Naive thymus-derived CD8-positive, alpha-beta T cell (primary cell): ENCODE measurements around the gene ATXN7L1. TPM values are rescaled to one million over a fixed set of nuclear protein-coding genes. Genes with fewer than 3 reads are reported as not detected.
A peak's percentile ranks its signal among the peaks of the same experiment; 100 is the strongest.
"Not testable (repeated sequence)": the region's sequence is repeated elsewhere in the genome, so short reads cannot be mapped to it uniquely, and the experiment has no call there.

Source experiments
- ATAC-seq, 2 donors: fragments of 150-1000 bp; cut with Tn5 transposase in 1 of 2; sonication (Bioruptor Pico), chemical (Tn5 transposase) in 1 of 2; 1 replicate in 1 of 2; 2 replicates in 1 of 2; pipeline ENCODE4 v1.10.0; 2021; ENCODE audit warnings: mild to moderate bottlenecking in 2 of 2, moderate library complexity in 2 of 2
- POLR2A ChIA-PET: fragments of 350-600 bp; sonication (Branson Sonifier 250); formaldehyde crosslinking; loops from one replicate; lab custom pipeline; 2021; ENCODE audit warnings: antibody characterized with exemption; lab: Charles Lee
- DNase-seq, 10 donors: peaks; one replicate each; pipeline versions ENCODE4 v3.0.0 to v3.0.0-alpha.2; 2020 to 2022
- H3K27ac Mint-ChIP-seq, 10 donors: one replicate each; pipeline ENCODE4 v1.8.0; 2020 to 2022; ENCODE audit warnings: mild to moderate bottlenecking in 10 of 10, mixed read lengths in 10 of 10, moderate library complexity in 4 of 10, inconsistent platforms in 1 of 10
- H3K27me3 Mint-ChIP-seq, 5 donors: one replicate each; pipeline ENCODE4 v1.8.0; 2021 to 2022; ENCODE audit warnings: mixed read lengths in 5 of 5
- H3K36me3 Mint-ChIP-seq, 3 donors: one replicate each; pipeline ENCODE4 v1.8.0; 2020 to 2022; ENCODE audit warnings: mixed read lengths in 3 of 3, mild to moderate bottlenecking in 2 of 3, inconsistent platforms in 1 of 3
- H3K4me1 Mint-ChIP-seq, 4 donors: one replicate each; pipeline ENCODE4 v1.8.0; 2021 to 2022; ENCODE audit warnings: mixed read lengths in 4 of 4
- H3K4me3 Mint-ChIP-seq, 10 donors: one replicate each; pipeline ENCODE4 v1.8.0; 2020 to 2022; ENCODE audit warnings: mild to moderate bottlenecking in 10 of 10, mixed read lengths in 10 of 10, moderate library complexity in 6 of 10, inconsistent platforms in 1 of 10
- H3K9me3 Mint-ChIP-seq, 9 donors: one replicate each; pipeline ENCODE4 v1.8.0; 2020 to 2022; ENCODE audit warnings: mixed read lengths in 9 of 9, mild to moderate bottlenecking in 3 of 9, inconsistent platforms in 1 of 9, moderate library complexity in 1 of 9
- polyA plus RNA-seq, 3 donors: library from polyadenylated mRNA; unstranded; fragments of 300-500 nt; fragmentation: Illumina TruSeq; gene quantifications; one replicate each; pipeline ENCODE4 v1.2.3, GENCODE V29; 2021
- total RNA-seq, 8 experiments: library from RNA in 2 of 8; stranded (reverse) in 2 of 8; gene quantifications; one replicate each; pipeline ENCODE4 v1.2.3 and lab custom pipeline; 2021 to 2026

ATXN7L1 gene
- total and polyA plus RNA-seq, 5 experiments from 2014 or later, result 6.7 to 35.1 (median 12.7) TPM

DNA sequence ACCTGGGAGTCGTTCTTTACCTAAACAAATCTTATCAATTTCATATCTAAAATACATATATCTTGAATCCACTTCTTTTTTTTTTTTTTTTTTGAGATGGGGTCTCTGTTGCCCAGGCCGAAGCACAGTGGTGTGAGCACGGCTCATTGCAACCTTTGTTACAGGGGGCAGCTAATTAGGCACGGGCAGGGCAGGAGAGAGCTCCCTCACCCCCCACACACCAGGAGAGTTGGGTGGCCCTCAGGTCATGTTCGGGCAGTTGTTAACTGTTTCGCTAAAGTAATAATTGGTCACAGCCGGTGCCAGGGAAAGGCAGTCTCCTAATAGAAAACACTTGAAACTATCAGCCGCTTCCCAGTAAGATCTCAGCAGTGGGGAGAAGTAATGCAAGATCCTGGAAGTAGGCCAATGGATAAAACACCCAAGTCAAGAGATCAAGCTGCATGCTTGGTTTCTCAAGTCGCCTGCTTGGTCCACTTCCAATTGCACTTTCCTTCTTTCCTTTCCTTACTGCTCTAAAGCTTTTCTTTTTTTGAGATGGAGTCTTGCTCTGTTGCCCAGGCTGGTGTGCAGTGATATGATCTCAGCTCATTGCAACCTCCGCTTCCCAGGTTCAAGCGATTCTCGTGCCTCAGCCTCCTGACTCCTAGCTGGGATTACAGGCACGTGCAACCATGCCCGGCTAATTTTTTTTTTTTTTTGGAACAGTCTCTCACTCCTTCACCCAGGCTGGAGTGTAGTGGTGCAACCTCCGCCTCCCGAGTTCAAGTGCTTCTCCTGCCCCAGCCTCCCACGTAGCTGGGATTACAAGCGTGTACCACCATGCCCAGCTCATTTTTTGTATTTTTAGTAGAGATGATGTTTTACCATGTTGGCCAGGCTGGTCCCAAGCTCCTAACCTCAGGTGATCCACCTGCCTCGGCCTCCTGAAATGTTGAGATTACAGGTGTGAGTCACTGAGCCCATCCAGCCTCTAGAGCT, 273.8 kb downstream of the ATXN7L1 start:
- no peak overlapping the region for H3K4me3 Mint-ChIP-seq
- H3K27me3 Mint-ChIP-seq, result peaks cover 2 to 13% (median 7%) of the 10 kb centered on the region in 5 donors
- H3K9me3 Mint-ChIP-seq, result no peaks in the 10 kb centered on the region
- ATAC-seq (no peak), DNase-seq (no peak)
- peaks cover 0 to 11% (median 4%) of the 10 kb centered on the region in 3 donors for H3K36me3 Mint-ChIP-seq
- peak overlapping the region in 2 of 10 donors; percentile 10 to 37 for H3K27ac Mint-ChIP-seq
- H3K4me1 Mint-ChIP-seq, result peaks cover 0 to 2% (median 0%) of the 10 kb centered on the region in 4 donors
- POLR2A ChIA-PET, result interaction anchor here (0.7 kb wide), 1 partner anchor 34 kb away, joined by 4 read pairs; no protein-coding TSS in a partner anchor

DNA sequence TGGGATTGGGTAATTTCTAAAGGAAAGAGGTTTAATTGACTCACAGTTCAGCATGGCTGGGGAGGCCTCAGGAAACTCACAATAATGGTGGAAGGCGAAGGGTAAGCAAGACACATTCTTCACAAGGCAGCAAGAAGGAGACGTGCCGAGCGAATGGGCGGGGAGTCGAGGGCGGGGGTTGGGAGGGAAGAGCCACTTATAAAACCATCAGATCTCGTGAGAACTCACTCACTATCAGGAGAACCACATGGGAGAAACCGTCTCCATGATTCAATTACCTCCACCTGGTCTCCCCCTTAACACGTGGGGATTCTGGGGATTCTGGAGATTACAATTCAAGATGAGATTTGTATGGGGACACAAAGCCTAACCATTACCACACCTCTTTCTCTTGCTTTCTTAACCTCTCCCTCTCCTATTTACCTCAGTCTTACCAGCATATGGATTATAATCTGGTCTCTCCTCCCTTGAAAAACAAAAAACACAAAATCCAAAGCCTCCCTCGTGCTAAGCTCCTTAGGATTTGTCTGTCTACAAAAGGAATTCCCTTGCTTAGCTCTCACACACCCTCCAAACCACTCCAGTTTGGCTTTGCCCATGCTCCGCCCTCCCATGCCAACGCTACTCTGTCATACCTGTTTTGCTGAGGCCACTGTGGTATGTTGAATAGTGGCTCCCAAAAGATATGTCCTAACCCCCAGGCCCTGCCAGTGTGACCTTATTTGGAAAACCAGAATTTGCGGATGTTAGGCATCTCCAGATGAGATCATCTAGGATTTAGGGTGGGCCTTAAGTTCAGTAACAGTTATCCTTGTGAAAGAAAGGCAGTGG, 275.5 kb downstream of the ATXN7L1 start:
- Mint-ChIP-seq H3K27me3 (peaks cover 2 to 13% (median 7%) of the 10 kb centered on the region in 5 donors), H3K27ac (peak overlapping the region in 1 of 10 donors; percentile 11), H3K36me3 (peaks cover 0 to 5% (median 2%) of the 10 kb centered on the region in 3 donors), H3K9me3 (no peaks in the 10 kb centered on the region), H3K4me3 (no peak overlapping the region), H3K4me1 (peaks cover 0 to 2% (median 0%) of the 10 kb centered on the region in 4 donors)
- DNase-seq (no peak), ATAC-seq (no peak)
- POLR2A ChIA-PET, result no interaction called here

DNA sequence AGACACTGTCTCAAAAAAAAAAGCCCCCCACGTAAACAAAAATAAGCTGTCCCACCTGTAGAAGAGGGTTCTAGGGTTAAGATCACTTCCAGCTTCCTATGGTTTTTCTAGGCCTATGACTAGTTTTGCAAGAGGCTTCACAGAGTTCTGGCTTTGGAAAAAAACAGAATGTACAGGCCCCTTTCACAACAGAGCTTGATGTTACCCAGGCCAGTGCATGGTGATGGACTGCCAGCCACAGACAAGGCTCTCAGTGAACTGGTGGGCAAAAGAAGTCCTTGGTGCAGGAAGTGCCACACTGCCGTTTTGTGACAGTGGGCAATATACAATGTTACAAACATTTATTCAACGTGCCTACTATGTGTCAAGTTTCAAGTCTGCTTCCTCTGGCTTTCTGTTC, 276.8 kb downstream of the ATXN7L1 start:
- no peak for DNase-seq
- Mint-ChIP-seq H3K4me3 (no peak overlapping the region), H3K36me3 (peaks cover 0 to 2% (median 2%) of the 10 kb centered on the region in 3 donors), H3K9me3 (no peaks in the 10 kb centered on the region), H3K27me3 (peaks cover 2 to 13% (median 8%) of the 10 kb centered on the region in 5 donors), H3K27ac (no peak overlapping the region), H3K4me1 (peaks cover 0 to 2% (median 0%) of the 10 kb centered on the region in 4 donors)
- no peak for ATAC-seq
- POLR2A ChIA-PET, result interaction anchor here (0.6 kb wide), 1 partner anchor 37 kb away, joined by 3 read pairs; no protein-coding TSS in a partner anchor

DNA sequence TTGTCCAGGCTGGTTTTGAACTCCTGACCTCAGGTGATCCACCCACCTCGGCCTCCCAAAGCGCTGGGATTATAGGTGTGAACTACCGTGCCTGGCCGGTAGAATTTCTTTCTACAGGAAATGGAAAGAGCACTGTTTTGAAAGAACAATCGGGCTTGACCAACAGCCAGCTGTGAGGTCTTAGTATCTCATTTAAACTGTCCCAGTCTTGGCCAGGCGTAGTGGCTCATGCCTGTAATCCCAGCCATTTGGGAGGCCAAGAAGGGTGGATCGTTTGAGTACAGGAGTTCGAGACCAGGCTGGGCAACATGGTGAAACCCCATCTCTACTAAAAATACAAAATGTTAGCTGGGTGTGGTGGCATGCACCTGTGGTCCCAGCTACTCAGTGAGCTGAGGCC, 277.3 kb downstream of the ATXN7L1 start:
- H3K4me3 Mint-ChIP-seq, DNase-seq, H3K4me1 Mint-ChIP-seq, H3K36me3 Mint-ChIP-seq, H3K9me3 Mint-ChIP-seq, H3K27ac Mint-ChIP-seq, POLR2A ChIA-PET, ATAC-seq: not testable (repeated sequence)
- peaks cover 2 to 13% (median 8%) of the 10 kb centered on the region in 5 donors for H3K27me3 Mint-ChIP-seq

DNA sequence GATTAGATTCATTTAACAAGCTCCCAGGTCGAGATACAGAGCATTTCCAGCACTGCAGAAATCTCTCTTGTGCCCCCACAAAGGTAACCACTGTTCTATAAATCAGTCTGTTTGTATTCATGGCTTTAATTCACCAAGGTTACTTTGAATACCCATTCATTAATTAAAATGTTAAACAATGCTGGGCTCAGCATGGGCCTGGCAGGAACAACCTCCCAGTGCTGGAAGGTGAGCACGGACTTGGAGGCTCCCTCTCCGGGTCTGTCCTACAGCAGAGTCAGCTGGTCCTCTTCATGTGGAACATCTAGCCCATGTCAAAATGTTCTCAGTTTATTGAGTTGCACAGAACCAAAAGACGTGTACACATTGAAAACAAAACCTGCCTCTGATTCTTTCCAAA, 279.5 kb downstream of the ATXN7L1 start:
- DNase-seq (no peak), ATAC-seq (no peak)
- H3K4me3 Mint-ChIP-seq, result no peak overlapping the region
- no peaks in the 10 kb centered on the region for H3K36me3 Mint-ChIP-seq
- H3K4me1 Mint-ChIP-seq, result no peaks in the 10 kb centered on the region
- peaks cover 2 to 13% (median 8%) of the 10 kb centered on the region in 5 donors for H3K27me3 Mint-ChIP-seq
- H3K9me3 Mint-ChIP-seq, result no peaks in the 10 kb centered on the region
- POLR2A ChIA-PET, result no interaction called here
- peak overlapping the region in 1 of 10 donors; percentile 74 for H3K27ac Mint-ChIP-seq

DNA sequence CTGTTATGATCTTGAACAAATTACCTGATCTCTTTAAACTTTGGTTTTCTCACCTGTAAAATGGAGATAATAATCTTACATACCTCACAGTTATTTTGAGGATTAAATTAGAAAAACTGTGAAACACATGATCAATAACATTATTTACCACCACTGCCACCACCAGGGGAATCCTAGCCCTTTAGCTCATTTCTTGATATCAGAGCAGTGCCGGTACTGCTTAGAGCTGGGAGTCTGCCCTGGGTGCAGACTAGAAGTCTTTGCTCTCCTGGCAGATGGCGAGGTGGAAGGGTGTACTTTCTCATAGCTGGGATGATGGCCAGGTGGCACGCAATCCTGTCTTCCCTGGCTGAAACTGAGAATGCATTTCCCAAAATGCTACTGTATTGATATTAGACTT, 282.4 kb downstream of the ATXN7L1 start:
- POLR2A ChIA-PET, result no interaction called here
- peaks cover 2 to 6% (median 4%) of the 10 kb centered on the region in 4 donors for H3K4me1 Mint-ChIP-seq
- no peaks in the 10 kb centered on the region for H3K36me3 Mint-ChIP-seq
- DNase-seq (no peak), ATAC-seq (no peak)
- peak overlapping the region in 1 of 10 donors; percentile 59 for H3K27ac Mint-ChIP-seq
- H3K27me3 Mint-ChIP-seq, result peaks cover 0 to 4% (median 2%) of the 10 kb centered on the region in 5 donors
- no peaks in the 10 kb centered on the region for H3K9me3 Mint-ChIP-seq
- H3K4me3 Mint-ChIP-seq, result no peak overlapping the region

DNA sequence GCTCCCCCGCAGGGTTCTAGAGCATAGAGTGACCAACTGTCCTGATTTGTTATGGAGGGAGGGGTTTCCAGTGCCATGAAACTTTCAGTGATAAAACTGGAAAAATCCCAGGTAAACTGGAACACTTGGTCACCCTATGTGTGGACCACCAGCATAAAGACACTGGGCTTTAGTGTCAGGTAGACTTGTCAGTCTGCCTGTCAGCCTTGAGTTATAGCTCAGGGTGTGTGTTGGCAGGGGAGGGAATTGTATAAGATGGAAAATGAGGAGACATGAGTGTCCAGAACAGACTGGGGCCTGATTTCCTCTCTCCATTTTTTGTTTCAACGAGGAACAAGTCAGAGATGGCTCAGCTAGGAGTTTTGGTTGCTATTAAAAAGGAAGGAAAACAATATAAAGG, 284.9 kb downstream of the ATXN7L1 start:
- no peak overlapping the region for H3K4me3 Mint-ChIP-seq
- no peaks in the 10 kb centered on the region for H3K36me3 Mint-ChIP-seq
- POLR2A ChIA-PET, result no interaction called here
- DNase-seq, result no peak
- peaks cover 0 to 2% (median 0%) of the 10 kb centered on the region in 5 donors for H3K27me3 Mint-ChIP-seq
- no peak overlapping the region for H3K27ac Mint-ChIP-seq
- no peaks in the 10 kb centered on the region for H3K9me3 Mint-ChIP-seq
- no peak for ATAC-seq
- peaks cover 5 to 19% (median 12%) of the 10 kb centered on the region in 4 donors for H3K4me1 Mint-ChIP-seq

DNA sequence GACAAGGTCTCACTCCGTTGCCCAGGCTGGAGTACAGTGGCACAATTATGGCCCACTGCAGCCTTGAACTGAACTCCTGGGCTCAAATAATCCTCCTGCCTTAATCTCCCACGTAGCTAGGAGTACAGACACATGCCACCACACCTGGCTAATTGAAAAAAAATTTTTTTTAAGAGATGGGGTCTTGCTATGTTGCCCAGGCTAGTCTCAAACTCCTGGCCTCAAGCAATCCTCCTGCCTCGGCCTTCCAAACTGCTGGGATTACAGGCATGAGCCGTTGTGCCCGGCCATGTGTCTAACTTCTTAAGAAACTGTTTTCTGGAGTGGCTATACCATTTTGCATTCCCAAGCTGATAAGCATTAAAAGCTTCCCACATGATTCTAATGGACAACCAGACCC, 285.6 kb downstream of the ATXN7L1 start:
- H3K27ac Mint-ChIP-seq, result no peak overlapping the region
- POLR2A ChIA-PET, result no interaction called here
- H3K27me3 Mint-ChIP-seq, result peaks cover 0 to 2% (median 0%) of the 10 kb centered on the region in 5 donors

DNA sequence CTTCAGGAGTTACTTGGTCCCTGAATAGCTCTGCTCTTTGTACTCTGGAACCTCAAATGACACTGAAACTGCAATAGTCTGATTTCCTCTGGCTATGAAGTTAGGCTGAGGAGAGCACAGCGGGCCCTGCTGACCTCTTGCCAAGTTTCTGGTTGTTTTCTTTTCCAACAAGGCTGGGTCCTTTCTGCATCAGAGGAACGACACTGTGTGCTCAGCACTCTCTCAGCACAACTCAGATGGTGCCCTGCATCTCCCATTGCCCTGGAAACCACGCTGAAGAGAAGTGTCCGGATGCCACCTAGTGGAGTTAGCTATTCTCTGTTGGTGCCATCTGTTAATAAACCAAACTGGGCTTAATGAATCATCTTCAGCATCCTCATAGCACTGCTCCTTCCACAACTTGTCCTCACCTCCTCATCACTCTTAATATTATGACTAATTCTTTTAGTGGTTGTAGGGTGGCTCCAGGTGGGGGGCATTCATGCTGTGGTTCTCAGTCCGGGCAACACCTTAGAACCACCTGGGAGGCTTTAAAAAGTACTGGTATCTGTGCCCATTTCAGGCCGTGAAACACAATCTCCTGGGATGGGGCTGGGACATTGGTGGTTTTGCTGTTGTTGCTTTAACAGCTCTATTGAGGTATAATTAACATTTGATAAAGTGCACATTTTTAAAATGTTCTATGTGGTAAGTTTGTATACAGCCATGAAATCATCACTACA, 286.9 kb downstream of the ATXN7L1 start:
- POLR2A ChIA-PET, result no interaction called here

More for the DNA sequence above, 285.6 kb downstream of the ATXN7L1 start:
- no peak overlapping the region for H3K4me3 Mint-ChIP-seq
- no peak for ATAC-seq
- DNase-seq, result no peak
- no peaks in the 10 kb centered on the region for H3K36me3 Mint-ChIP-seq
- H3K9me3 Mint-ChIP-seq, result no peaks in the 10 kb centered on the region
- peaks cover 5 to 19% (median 12%) of the 10 kb centered on the region in 4 donors for H3K4me1 Mint-ChIP-seq

DNA sequence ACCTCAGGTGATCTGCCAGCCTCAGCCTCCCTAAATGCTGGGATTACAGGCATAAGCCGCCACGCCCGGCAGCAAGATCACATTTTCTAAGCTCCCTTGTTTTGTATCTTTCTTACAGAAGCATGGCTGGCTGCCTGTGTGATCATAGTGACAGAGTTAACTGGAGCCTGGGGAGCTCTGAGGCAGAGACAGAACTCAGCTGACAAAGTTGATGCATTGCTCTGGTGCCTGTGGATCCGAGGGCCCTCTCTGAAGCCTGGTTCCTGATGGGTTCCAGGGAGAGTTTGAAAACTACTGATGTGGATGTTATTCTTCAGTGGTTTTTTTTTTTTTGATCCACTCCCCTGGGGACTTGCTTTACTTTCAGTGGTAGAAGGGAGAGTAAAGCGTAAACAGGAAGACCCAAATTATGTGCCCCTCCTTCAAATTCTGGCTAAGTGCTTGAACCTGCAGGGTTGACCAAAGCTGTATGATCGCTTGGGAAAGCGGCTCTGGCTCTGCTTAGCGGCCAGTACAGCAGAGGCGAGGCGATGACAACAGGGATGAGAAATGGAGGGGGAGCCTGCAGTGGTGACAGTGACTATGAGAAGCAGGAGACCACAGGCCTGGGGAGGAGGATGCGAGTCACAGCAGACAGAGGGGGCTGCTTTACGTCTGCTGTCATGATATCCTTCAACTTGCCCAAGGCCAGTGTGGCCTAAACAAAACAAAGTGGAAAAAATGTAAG, 288.3 kb downstream of the ATXN7L1 start:
- DNase-seq (no peak), ATAC-seq (no peak)
- Mint-ChIP-seq H3K27me3 (no peaks in the 10 kb centered on the region), H3K36me3 (peaks cover 0 to 10% (median 7%) of the 10 kb centered on the region in 3 donors), H3K9me3 (peaks cover 0 to 16% (median 5%) of the 10 kb centered on the region in 9 donors), H3K27ac (peak overlapping the region in 3 of 10 donors; percentile 59 to 82 (median 72)), H3K4me1 (peaks cover 5 to 19% (median 12%) of the 10 kb centered on the region in 4 donors), H3K4me3 (no peak overlapping the region)
- POLR2A ChIA-PET, result interaction anchor here (0.5 to 0.7 kb wide), 3 partner anchors 26 to 577 kb away, joined by 3 to 6 read pairs (median 4); no protein-coding TSS in a partner anchor

More for the DNA sequence above, 286.9 kb downstream of the ATXN7L1 start:
- no peak overlapping the region for H3K4me3 Mint-ChIP-seq
- no peaks in the 10 kb centered on the region for H3K27me3 Mint-ChIP-seq
- ATAC-seq, result peak; percentile 92
- peaks cover 0 to 7% (median 2%) of the 10 kb centered on the region in 9 donors for H3K9me3 Mint-ChIP-seq
- peaks cover 0 to 6% (median 4%) of the 10 kb centered on the region in 3 donors for H3K36me3 Mint-ChIP-seq
- DNase-seq, result peak; percentile 11 to 70 (median 37)
- H3K4me1 Mint-ChIP-seq, result peaks cover 5 to 19% (median 12%) of the 10 kb centered on the region in 4 donors
- H3K27ac Mint-ChIP-seq, result peak overlapping the region in 4 of 10 donors; percentile 4 to 73 (median 12)

DNA sequence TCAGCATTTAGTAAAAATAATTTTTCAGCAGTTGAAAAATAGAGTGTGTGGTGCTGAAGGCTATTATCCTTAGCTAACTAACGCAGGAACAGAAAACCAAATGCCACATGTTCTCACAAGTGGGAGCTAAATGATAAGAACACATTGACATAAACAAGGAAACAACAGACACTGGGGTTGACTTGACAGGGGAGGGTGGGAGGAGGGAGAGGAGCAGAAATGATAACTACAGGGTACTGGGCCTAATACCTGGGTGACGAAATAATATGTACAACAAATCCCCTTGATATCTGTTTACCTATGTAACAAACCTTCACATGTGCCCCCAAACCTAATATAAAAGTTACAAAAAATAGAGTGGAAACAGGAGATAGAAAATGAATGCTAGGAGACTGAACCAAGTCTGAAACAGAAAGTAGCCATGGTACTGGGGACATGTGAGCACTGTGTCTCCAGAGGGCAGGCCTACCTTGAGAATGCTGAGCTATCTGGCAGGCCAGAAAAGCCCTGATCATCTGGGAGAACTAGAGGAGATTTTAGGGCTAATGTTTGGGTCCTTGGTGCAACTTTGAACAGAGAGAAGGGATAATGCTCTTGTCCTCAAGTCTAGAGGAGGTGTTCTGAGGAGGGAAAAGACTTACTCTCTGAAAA, 290.4 kb downstream of the ATXN7L1 start:
- peaks cover 2 to 21% (median 10%) of the 10 kb centered on the region in 5 donors for H3K27me3 Mint-ChIP-seq
- H3K4me1 Mint-ChIP-seq, result peaks cover 8 to 24% (median 19%) of the 10 kb centered on the region in 4 donors
- no peak for DNase-seq
- H3K9me3 Mint-ChIP-seq, result peaks cover 0 to 16% (median 5%) of the 10 kb centered on the region in 9 donors
- no peak for ATAC-seq
- peak overlapping the region in 1 of 10 donors; percentile 29 for H3K27ac Mint-ChIP-seq
- no peak overlapping the region for H3K4me3 Mint-ChIP-seq
- peaks cover 0 to 13% (median 10%) of the 10 kb centered on the region in 3 donors for H3K36me3 Mint-ChIP-seq
- POLR2A ChIA-PET, result no interaction called here
